HG03460 (cell line): ENCODE measurements around the gene CAMK2D.

ENCODE experiments used
- ATAC-seq: cut with Tn5 transposase; IDR thresholded peaks from one replicate; pipeline ENCODE4 v1.9.1; 2021; ENCODE audit not compliant: unreplicated experiment

Gene CAMK2D

GRCh38 chr4:113407409-113407808 lies 354.1 kb downstream of the CAMK2D start:
- no peak for ATAC-seq

- ATAC-seq, result no peak
Measured at GRCh38 chr4:113406723-113407016, 354.9 kb downstream of the CAMK2D start.

GRCh38 chr4:113405874-113406722 lies 355.4 kb downstream of the CAMK2D start:
- ATAC-seq, result no peak

- ATAC-seq, result no peak
Measured at GRCh38 chr4:113404841-113405240, 356.7 kb downstream of the CAMK2D start.

- ATAC-seq, result no peak
Measured at GRCh38 chr4:113404167-113404571, 357.4 kb downstream of the CAMK2D start.
